MCF 10A (cell line): ENCODE measurements around the gene PTPRG. TPM values are rescaled to one million over a fixed set of nuclear protein-coding genes. Genes with fewer than 3 reads are reported as not detected.

Source experiments
- BruUV-seq: library from RNA; stranded (reverse); fragments of 400-500 nt; replicated peaks from 2 replicates; lab custom pipeline; 2021; lab: Mats Ljungman, UMichigan
- CTCF ChIA-PET: fragments of 300-600 bp; sonication (Branson Sonifier 250); formaldehyde crosslinking; extraction: SDS; loops from one replicate; lab custom pipeline; 2021; ENCODE audit warnings: antibody characterized with exemption, inconsistent platforms; lab: Yijun Ruan, JAX
- POLR2A ChIA-PET: fragments of 300-600, 350-650 bp; sonication (Branson Sonifier 250); formaldehyde crosslinking; extraction: SDS; loops from one replicate; lab custom pipeline; 2020; ENCODE audit warnings: antibody characterized with exemption, inconsistent platforms; lab: Yijun Ruan, JAX
- DNase-seq: peaks from one replicate; pipeline ENCODE4 v3.0.0-alpha.2; 2018; ENCODE audit not compliant: unreplicated experiment
- H3K27ac Mint-ChIP-seq: one replicate; pipeline ENCODE4 v1.8.0; 2022; ENCODE audit warnings: mild to moderate bottlenecking, low read depth, mixed read lengths; ENCODE audit not compliant: unreplicated experiment
- H3K27me3 Mint-ChIP-seq: one replicate; pipeline ENCODE4 v1.8.0; 2022; ENCODE audit warnings: mixed read lengths; ENCODE audit not compliant: insufficient read depth, unreplicated experiment
- H3K36me3 Mint-ChIP-seq: one replicate; pipeline ENCODE4 v1.8.0; 2022; ENCODE audit warnings: mild to moderate bottlenecking, moderate library complexity, mixed read lengths; ENCODE audit not compliant: insufficient read depth, unreplicated experiment
- H3K4me1 Mint-ChIP-seq: one replicate; pipeline ENCODE4 v1.8.0; 2022; ENCODE audit warnings: mixed read lengths; ENCODE audit not compliant: insufficient read depth, unreplicated experiment
- H3K4me3 Mint-ChIP-seq: one replicate; pipeline ENCODE4 v1.8.0; 2022; ENCODE audit warnings: mild to moderate bottlenecking, moderate library complexity, mixed read lengths; ENCODE audit not compliant: unreplicated experiment
- H3K9me3 Mint-ChIP-seq: one replicate; pipeline ENCODE4 v1.8.0; 2022; ENCODE audit warnings: mixed read lengths; ENCODE audit not compliant: unreplicated experiment
- CTCF ChIP-seq: fragments of 200-600 bp; IDR thresholded peaks from one replicate; pipeline ENCODE4 v1.8.0; 2022; ENCODE audit warnings: antibody characterized with exemption, mild to moderate bottlenecking; ENCODE audit not compliant: unreplicated experiment
- intact Hi-C: fragments of 100-400 bp; cut with micrococcal nuclease; formaldehyde crosslinking; loops from 2 replicates; pipeline ENCODE4 v1.14.1; 2022
- total RNA-seq: library from RNA; stranded (reverse); gene quantifications from 2 replicates; pipeline ENCODE4 v1.2.3, GENCODE V29; 2022

PTPRG gene
- total RNA-seq, 1 experiment from 2014 or later: 54.5 TPM

GRCh38 chr3:61618231-61618630, 56.9 kb downstream of the PTPRG start:
- ChIA-PET CTCF (interaction anchor here (0.6 to 1.0 kb wide), 3 partner anchors 10 to 421 kb away, joined by 3 read pairs; no protein-coding TSS in a partner anchor), POLR2A (no interaction called here)
- DNase-seq: no peak
- no peaks in the 10 kb centered on the region for H3K9me3 Mint-ChIP-seq
- no peaks in the 10 kb centered on the region for H3K27me3 Mint-ChIP-seq
- H3K4me1 Mint-ChIP-seq: peaks cover 11% of the 10 kb centered on the region
- no peak overlapping the region for H3K4me3 Mint-ChIP-seq
- TF ChIP-seq CTCF: no peak
- no TSS peak for BruUV-seq
- peaks cover 5% of the 10 kb centered on the region for H3K36me3 Mint-ChIP-seq
- intact Hi-C loops: no loop called here
- H3K27ac Mint-ChIP-seq: no peak overlapping the region

- POLR2A ChIA-PET: no interaction called here
- CTCF ChIA-PET: interaction anchor here (0.7 kb wide), 1 partner anchor 420 kb away, joined by 3 read pairs; no protein-coding TSS in a partner anchor
These were observed 57.5 kb downstream of the PTPRG start for GRCh38 chr3:61618871-61619270.

DNA sequence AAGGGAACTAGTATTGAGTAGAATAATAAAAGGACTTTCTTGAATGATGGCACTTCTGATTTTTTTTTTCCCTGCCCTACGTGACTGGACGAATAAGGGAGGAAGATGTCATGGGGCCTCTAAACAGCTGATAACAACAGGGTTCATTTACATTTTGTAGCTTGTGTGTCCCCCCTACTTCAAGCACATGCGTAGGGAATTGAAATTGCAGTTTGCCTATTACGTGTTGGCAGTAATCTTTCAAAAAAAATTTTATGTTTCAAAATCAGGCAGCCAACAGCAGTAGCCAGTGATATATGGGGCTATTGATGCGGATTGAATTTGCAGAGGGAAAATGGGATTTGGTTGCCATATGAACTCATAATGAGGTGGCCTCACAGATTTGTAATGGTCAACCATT, 58.7 kb downstream of the PTPRG start:
- BruUV-seq: no TSS peak
- H3K27me3 Mint-ChIP-seq: no peaks in the 10 kb centered on the region
- ChIA-PET POLR2A (no interaction called here), CTCF (no interaction called here)
- no peaks in the 10 kb centered on the region for H3K9me3 Mint-ChIP-seq
- TF ChIP-seq CTCF: no peak
- intact Hi-C loops: no loop called here
- no peak overlapping the region for H3K4me3 Mint-ChIP-seq
- peaks cover 11% of the 10 kb centered on the region for H3K4me1 Mint-ChIP-seq
- peaks cover 14% of the 10 kb centered on the region for H3K36me3 Mint-ChIP-seq
- DNase-seq: no peak
- H3K27ac Mint-ChIP-seq: no peak overlapping the region

More at GRCh38 chr3:61618871-61619270, 57.5 kb downstream of the PTPRG start:
- no peak for TF ChIP-seq CTCF
- Mint-ChIP-seq H3K36me3 (peaks cover 5% of the 10 kb centered on the region), H3K9me3 (no peaks in the 10 kb centered on the region), H3K4me1 (peaks cover 11% of the 10 kb centered on the region), H3K4me3 (no peak overlapping the region), H3K27ac (no peak overlapping the region), H3K27me3 (no peaks in the 10 kb centered on the region)
- no TSS peak for BruUV-seq
- DNase-seq: no peak
- intact Hi-C loops: no loop called here

DNA sequence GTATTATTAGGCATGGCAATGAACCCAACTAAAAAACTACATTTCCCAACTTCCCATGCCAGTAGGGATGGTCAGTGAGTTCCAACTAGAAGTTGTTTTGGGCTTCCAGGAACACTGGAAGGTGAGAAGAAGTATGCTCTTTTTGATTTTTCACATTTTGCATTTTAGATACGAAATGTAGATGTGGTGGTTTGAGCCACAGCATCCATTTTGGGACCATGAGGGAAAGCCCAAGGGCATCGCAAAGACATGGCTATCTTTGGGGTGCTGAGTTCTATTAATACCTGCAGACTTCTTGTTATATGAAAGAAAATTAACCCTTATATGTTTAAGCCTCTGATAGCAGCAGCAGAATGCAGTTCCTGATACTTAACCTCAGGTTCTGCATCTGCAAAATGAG, 62.9 kb downstream of the PTPRG start:
- intact Hi-C loops: no loop called here
- no peak overlapping the region for H3K27ac Mint-ChIP-seq
- peaks cover 29% of the 10 kb centered on the region for H3K36me3 Mint-ChIP-seq
- H3K9me3 Mint-ChIP-seq: no peaks in the 10 kb centered on the region
- H3K27me3 Mint-ChIP-seq: no peaks in the 10 kb centered on the region
- ChIA-PET POLR2A (no interaction called here), CTCF (no interaction called here)
- H3K4me1 Mint-ChIP-seq: peaks cover 22% of the 10 kb centered on the region
- H3K4me3 Mint-ChIP-seq: no peak overlapping the region
- no peak for TF ChIP-seq CTCF
- BruUV-seq: no TSS peak
- no peak for DNase-seq
